PC-3 (cell line): ENCODE data around the gene FSIP1. TPM values are rescaled to one million over a fixed set of nuclear protein-coding genes. Genes with fewer than 3 reads are reported as not detected.
A peak's percentile ranks its signal among the peaks of the same experiment; 100 is the strongest.

ENCODE experiments used
- ATAC-seq: fragments of 200-7000 bp; cut with Tn5 transposase; 2 replicates; pipeline ENCODE4 v1.9.1; 2020; ENCODE audit warnings: mild to moderate bottlenecking, moderate library complexity
- BruUV-seq: library from RNA; stranded (reverse); fragments of 400-500 nt; replicated peaks from 2 replicates; lab custom pipeline; 2021; lab: Mats Ljungman, UMichigan
- CTCF ChIA-PET: fragments of 300-600 bp; sonication (Branson Sonifier 250); formaldehyde crosslinking; loops from one replicate; lab custom pipeline; 2022; ENCODE audit warnings: antibody characterized with exemption; lab: Charles Lee
- POLR2A ChIA-PET: fragments of 300-600 bp; sonication (Branson Sonifier 250); formaldehyde crosslinking; loops from one replicate; lab custom pipeline; 2022; ENCODE audit warnings: antibody characterized with exemption; ENCODE audit not compliant: unreplicated experiment; lab: Charles Lee
- DNase-seq: peaks from one replicate; pipeline ENCODE4 v3.0.0-alpha.2; 2015
- H2AFZ ChIP-seq: fragments of 300-600 bp; sonication (generic); 2 replicates; pipeline ENCODE4 v1.6.0; 2016; ENCODE audit warnings: antibody characterized with exemption, low read length
- H3F3A ChIP-seq: fragments of 300-600 bp; sonication (generic); one replicate; pipeline ENCODE4 v1.6.0; 2017; ENCODE audit warnings: antibody characterized with exemption, low read length, control low read depth, mild to moderate bottlenecking; ENCODE audit not compliant: unreplicated experiment
- H3K27ac ChIP-seq: fragments of 300-600 bp; sonication (generic); 2 replicates; pipeline ENCODE4 v1.5.1; 2016; ENCODE audit warnings: mild to moderate bottlenecking, low read length
- H3K27me3 ChIP-seq: fragments of 300-600 bp; sonication (generic); 2 replicates; pipeline ENCODE4 v1.6.1; 2016; ENCODE audit warnings: low read length, mixed read lengths
- H3K36me3 ChIP-seq: fragments of 300-600 bp; sonication (generic); 2 replicates; pipeline ENCODE4 v1.6.1; 2016; ENCODE audit warnings: low read depth, mixed run types, low read length, mixed read lengths
- H3K4me1 ChIP-seq: fragments of 300-600 bp; sonication (generic); 2 replicates; pipeline ENCODE4 v1.5.1; 2016; ENCODE audit warnings: low read length; ENCODE audit not compliant: insufficient read depth
- H3K4me2 ChIP-seq: fragments of 300-600 bp; sonication (generic); 2 replicates; pipeline ENCODE4 v1.6.0; 2016; ENCODE audit warnings: low read length
- H3K4me3 ChIP-seq: fragments of 300-600 bp; sonication (generic); 2 replicates; pipeline ENCODE4 v1.5.1; 2016; ENCODE audit warnings: mild to moderate bottlenecking, low read length, mixed read lengths
- H3K79me2 ChIP-seq: fragments of 300-600 bp; sonication (generic); 2 replicates; pipeline ENCODE4 v1.6.1; 2017; ENCODE audit warnings: low read length, mixed read lengths
- H3K9ac ChIP-seq: fragments of 300-600 bp; sonication (generic); 2 replicates; pipeline ENCODE4 v1.6.0; 2016; ENCODE audit warnings: mild to moderate bottlenecking, low read length
- H3K9me2 ChIP-seq: fragments of 300-600 bp; sonication (generic); replicated peaks from 2 replicates; pipeline ENCODE4 v1.6.1; 2016; ENCODE audit warnings: mixed run types, low read length, mixed read lengths
- H3K9me3 ChIP-seq: fragments of 300-600 bp; sonication (generic); 2 replicates; pipeline ENCODE4 v1.6.1; 2016; ENCODE audit warnings: low read length, mixed read lengths
- H4K20me1 ChIP-seq: fragments of 300-600 bp; sonication (generic); 2 replicates; pipeline ENCODE4 v1.6.1; 2016; ENCODE audit warnings: low read length, mixed read lengths
- CTCF ChIP-seq: fragments of 300-600 bp; sonication (generic); conservative IDR thresholded peaks from 2 replicates; pipeline ENCODE4 v1.5.1; 2017; ENCODE audit warnings: antibody characterized with exemption, low read depth, mild to moderate bottlenecking, low read length
- EZH2 ChIP-seq: fragments of 300-600 bp; sonication (generic); IDR thresholded peaks from one replicate; pipeline ENCODE4 v1.6.1; 2017; ENCODE audit warnings: antibody characterized with exemption, mild to moderate bottlenecking, low read length; ENCODE audit not compliant: unreplicated experiment
- EZH2phosphoT487 ChIP-seq: fragments of 300-600 bp; sonication (generic); IDR thresholded peaks from 2 replicates; pipeline ENCODE4 v1.6.1; 2018; ENCODE audit warnings: mild to moderate bottlenecking, antibody characterized with exemption, low read length, borderline replicate concordance
- intact Hi-C: fragments of 100-400 bp; cut with micrococcal nuclease; formaldehyde crosslinking; loops from 2 replicates; pipeline ENCODE4 v1.9.0; 2023
- total RNA-seq: library from RNA; depleted of rRNA; stranded (reverse); fragments of >200 nt; gene quantifications from 2 replicates; pipeline ENCODE4 v1.2.3, GENCODE V29; 2014

Gene FSIP1
- total RNA-seq, 1 experiment from 2014 or later: 0.07 TPM

DNA sequence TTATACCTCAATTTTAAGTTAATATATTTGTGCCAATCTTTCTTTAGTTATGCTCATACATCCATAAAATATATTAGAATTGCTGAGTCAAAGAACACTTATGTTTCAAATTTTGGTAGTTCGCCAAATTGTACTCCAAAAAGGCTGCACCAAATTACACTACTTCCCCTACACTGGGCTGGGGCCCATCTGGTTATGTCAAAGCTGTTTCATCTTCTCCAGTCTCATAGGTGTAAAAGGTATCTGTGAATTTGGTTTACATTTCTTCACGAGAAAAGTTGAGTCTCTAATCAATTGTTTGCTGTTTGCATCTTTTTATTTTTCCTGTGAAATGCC is 706 bp downstream of the FSIP1 start:
- intact Hi-C loops: loop anchor here (10.0 kb wide), 1 partner anchor 253 kb away; the partner anchor contains the start of gene SRP14
- ChIA-PET CTCF (no interaction called here), POLR2A (no interaction called here)
- TF ChIP-seq EZH2: no peak
- no peak for TF ChIP-seq CTCF
- no peak for TF ChIP-seq EZH2phosphoT487
- Histone ChIP-seq H3K36me3 (no peaks in the 10 kb centered on the region), H3K4me1 (peaks cover 42% of the 10 kb centered on the region), H3K9ac (no peak overlapping the region), H3K9me2 (no peaks in the 10 kb centered on the region), H3K9me3 (no peaks in the 10 kb centered on the region), H3K79me2 (peaks cover 11% of the 10 kb centered on the region), H2AFZ (peak overlapping the region; percentile 93), H3F3A (peaks cover 7% of the 10 kb centered on the region), H3K4me2 (peak overlapping the region; percentile 94), H3K27me3 (no peaks in the 10 kb centered on the region), H4K20me1 (no peaks in the 10 kb centered on the region), H3K4me3 (peak overlapping the region; percentile 97), H3K27ac (no peak overlapping the region)
- DNase-seq: no peak
- BruUV-seq: TSS peak; percentile 44
- no peak for ATAC-seq

DNA sequence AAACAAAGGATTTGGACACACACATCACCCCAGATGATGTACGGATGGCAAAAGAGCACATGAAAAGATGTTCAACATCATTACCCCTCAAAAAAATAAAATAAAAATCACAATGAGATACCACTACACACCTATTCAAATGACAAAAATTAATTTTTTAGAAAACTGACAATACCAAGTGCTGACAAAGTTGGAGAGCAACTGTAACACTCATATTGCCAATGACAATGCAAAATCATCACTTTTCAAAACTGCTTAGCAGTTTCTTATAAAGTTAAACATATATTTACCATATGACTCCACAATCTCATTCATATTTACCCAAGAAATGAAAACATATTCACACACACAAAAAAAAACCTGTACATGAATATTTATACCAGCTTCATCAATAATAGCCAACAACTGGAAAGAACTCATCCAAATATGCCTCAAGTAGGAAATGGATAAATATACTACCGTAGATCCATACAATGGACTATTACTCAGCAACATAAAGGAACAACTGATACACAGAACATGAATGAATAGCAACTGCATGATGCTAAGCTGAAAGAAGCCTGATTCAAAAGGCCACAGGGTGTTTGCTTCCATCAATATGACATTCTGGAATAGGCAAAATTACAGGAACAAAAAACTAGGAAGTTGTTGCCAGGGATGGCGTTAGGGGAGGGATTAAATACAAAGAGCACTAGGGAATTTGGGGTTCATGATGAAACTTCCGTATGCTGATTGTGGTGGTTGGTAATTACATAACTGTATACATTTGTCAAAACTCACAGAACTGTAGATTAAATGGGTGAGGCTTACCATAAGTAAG is 1.3 kb downstream of the FSIP1 start:
- Histone ChIP-seq H3K9ac (no peak overlapping the region), H3K27ac (no peak overlapping the region), H2AFZ (peak overlapping the region; percentile 93), H3K4me2 (peak overlapping the region; percentile 94), H3K79me2 (peaks cover 11% of the 10 kb centered on the region), H3K4me1 (peaks cover 37% of the 10 kb centered on the region), H3K9me3 (no peaks in the 10 kb centered on the region), H3K27me3 (no peaks in the 10 kb centered on the region), H3F3A (peaks cover 7% of the 10 kb centered on the region), H3K9me2 (no peaks in the 10 kb centered on the region), H4K20me1 (no peaks in the 10 kb centered on the region), H3K4me3 (peak overlapping the region; percentile 97), H3K36me3 (no peaks in the 10 kb centered on the region)
- no TSS peak for BruUV-seq
- TF ChIP-seq EZH2 (no peak), EZH2phosphoT487 (no peak), CTCF (no peak)
- intact Hi-C loops: loop anchor here (10.0 kb wide), 1 partner anchor 253 kb away; the partner anchor contains the start of gene SRP14
- no peak for ATAC-seq
- no peak for DNase-seq
- ChIA-PET POLR2A (no interaction called here), CTCF (no interaction called here)

- H3K4me1 ChIP-seq: peaks cover 8% of the 10 kb centered on the region
- ATAC-seq (no peak), DNase-seq (no peak)
- H3K9ac ChIP-seq: no peak overlapping the region
- H3K4me3 ChIP-seq: no peak overlapping the region
- no TSS peak for BruUV-seq
- intact Hi-C loops: no loop called here
- POLR2A ChIA-PET: no interaction called here
- H4K20me1 ChIP-seq: no peaks in the 10 kb centered on the region
- no peaks in the 10 kb centered on the region for H3K27me3 ChIP-seq
- H3K9me3 ChIP-seq: no peaks in the 10 kb centered on the region
- peaks cover 2% of the 10 kb centered on the region for H3K79me2 ChIP-seq
- H3K36me3 ChIP-seq: no peaks in the 10 kb centered on the region
- CTCF ChIA-PET: no interaction called here
- H3K4me2 ChIP-seq: no peak overlapping the region
- H3K9me2 ChIP-seq: no peaks in the 10 kb centered on the region
- H3F3A ChIP-seq: no peaks in the 10 kb centered on the region
- H3K27ac ChIP-seq: no peak overlapping the region
- no peak for TF ChIP-seq CTCF
- no peak for TF ChIP-seq EZH2phosphoT487
- TF ChIP-seq EZH2: no peak
- no peak overlapping the region for H2AFZ ChIP-seq
These were observed 4.6 kb downstream of the FSIP1 start for GRCh38 chr15:39778021-39778420.
